Cardiac septum (tissue), 1 donor: ENCODE data around the gene PSME3IP1. TPM values are rescaled to one million over a fixed set of nuclear protein-coding genes. Genes with fewer than 3 reads are reported as not detected.
A peak's percentile ranks its signal among the peaks of the same experiment; 100 is the strongest.
"Not testable (repeated sequence)": the region's sequence is repeated elsewhere in the genome, so short reads cannot be mapped to it uniquely, and the experiment has no call there.

Experiments used
- DNase-seq: peaks from one replicate; pipeline ENCODE4 v3.0.0-alpha.2; 2020; ENCODE audit warnings: low spot score
- intact Hi-C: fragments of 100-400 bp; cut with DNase I; formaldehyde crosslinking; loops from one replicate; pipeline ENCODE4 v1.14.0; 2022
- total RNA-seq: library from RNA; stranded (reverse); fragmentation: NEBNext Ultra II Directional; extraction: Animal tissue kit (Norgen Biotek cat#: 25700); gene quantifications from one replicate; pipeline ENCODE4 v1.2.1, GENCODE V29; 2021
- donor health status: DM: no; HTN: no; CAD: no.

PSME3IP1 gene
- total RNA-seq, 1 donor from 2014 or later = 58.1 TPM

- intact Hi-C loops = no loop called here
- no peak for DNase-seq
These were observed 16.5 kb upstream of the PSME3IP1 start for GRCh38 chr16:57202095-57202886.

- intact Hi-C loops, DNase-seq: not testable (repeated sequence)
These were observed 15.1 kb upstream of the PSME3IP1 start for GRCh38 chr16:57200926-57201325.

- DNase-seq, intact Hi-C loops: not testable (repeated sequence)
These were observed 14.5 kb upstream of the PSME3IP1 start for GRCh38 chr16:57200321-57200720.

GRCh38 chr16:57196753-57197152 lies 10.9 kb upstream of the PSME3IP1 start:
- intact Hi-C loops = no loop called here
- no peak for DNase-seq

GRCh38 chr16:57196286-57196685 lies 10.4 kb upstream of the PSME3IP1 start:
- intact Hi-C loops = no loop called here
- DNase-seq = no peak

- intact Hi-C loops = no loop called here
- DNase-seq = no peak
These were observed 8.7 kb upstream of the PSME3IP1 start for GRCh38 chr16:57194512-57194911.

GRCh38 chr16:57192720-57193486 lies 7.1 kb upstream of the PSME3IP1 start:
- DNase-seq = no peak
- intact Hi-C loops = no loop called here

GRCh38 chr16:57192146-57192545 lies 6.3 kb upstream of the PSME3IP1 start:
- intact Hi-C loops = no loop called here
- no peak for DNase-seq

- no peak for DNase-seq
- intact Hi-C loops = no loop called here
These were observed 5.3 kb upstream of the PSME3IP1 start for GRCh38 chr16:57191056-57191571.

GRCh38 chr16:57190136-57190535 lies 4.3 kb upstream of the PSME3IP1 start:
- intact Hi-C loops = no loop called here
- DNase-seq = no peak

- intact Hi-C loops = loop anchor here (5.0 kb wide), 2 partner anchors 58 to 113 kb away; partner anchors contain the start of gene ARL2BP
- DNase-seq = not testable (repeated sequence)
These were observed 3.7 kb upstream of the PSME3IP1 start for GRCh38 chr16:57189527-57189926.

GRCh38 chr16:57188711-57189002 lies 2.8 kb upstream of the PSME3IP1 start:
- DNase-seq = no peak
- intact Hi-C loops = loop anchor here (5.0 kb wide), 2 partner anchors 59 to 114 kb away; partner anchors contain the start of gene ARL2BP

GRCh38 chr16:57187902-57188710 lies 2.3 kb upstream of the PSME3IP1 start:
- DNase-seq = not testable (repeated sequence)
- intact Hi-C loops = loop anchor here (5.0 kb wide), 2 partner anchors 59 to 114 kb away; partner anchors contain the start of gene ARL2BP

GRCh38 chr16:57186872-57187854 lies 1.3 kb upstream of the PSME3IP1 start:
- no peak for DNase-seq
- intact Hi-C loops = loop anchor here (5.0 kb wide), 2 partner anchors 60 to 115 kb away; partner anchors contain the start of gene ARL2BP

- intact Hi-C loops = loop anchor here (5.0 kb wide), 2 partner anchors 62 to 117 kb away; partner anchors contain the start of gene ARL2BP
- DNase-seq = peak; percentile 77
These were observed 344 bp downstream of the PSME3IP1 start for GRCh38 chr16:57185446-57185944.

GRCh38 chr16:57184887-57185445 lies 873 bp downstream of the PSME3IP1 start:
- intact Hi-C loops = loop anchor here (5.0 kb wide), 2 partner anchors 62 to 117 kb away; partner anchors contain the start of gene ARL2BP
- no peak for DNase-seq

GRCh38 chr16:57184113-57184512 lies 1.7 kb downstream of the PSME3IP1 start:
- intact Hi-C loops = no loop called here

More at GRCh38 chr16:57184113-57184512, 1.7 kb downstream of the PSME3IP1 start:
- DNase-seq = no peak
